ENCODE data around the gene SNTA1. TPM values are rescaled to one million over a fixed set of nuclear protein-coding genes. Genes with fewer than 3 reads are reported as not detected.

Gene SNTA1
- total RNA-seq, 1 donor from 2014 or later, result 7.1 TPM

DNA sequence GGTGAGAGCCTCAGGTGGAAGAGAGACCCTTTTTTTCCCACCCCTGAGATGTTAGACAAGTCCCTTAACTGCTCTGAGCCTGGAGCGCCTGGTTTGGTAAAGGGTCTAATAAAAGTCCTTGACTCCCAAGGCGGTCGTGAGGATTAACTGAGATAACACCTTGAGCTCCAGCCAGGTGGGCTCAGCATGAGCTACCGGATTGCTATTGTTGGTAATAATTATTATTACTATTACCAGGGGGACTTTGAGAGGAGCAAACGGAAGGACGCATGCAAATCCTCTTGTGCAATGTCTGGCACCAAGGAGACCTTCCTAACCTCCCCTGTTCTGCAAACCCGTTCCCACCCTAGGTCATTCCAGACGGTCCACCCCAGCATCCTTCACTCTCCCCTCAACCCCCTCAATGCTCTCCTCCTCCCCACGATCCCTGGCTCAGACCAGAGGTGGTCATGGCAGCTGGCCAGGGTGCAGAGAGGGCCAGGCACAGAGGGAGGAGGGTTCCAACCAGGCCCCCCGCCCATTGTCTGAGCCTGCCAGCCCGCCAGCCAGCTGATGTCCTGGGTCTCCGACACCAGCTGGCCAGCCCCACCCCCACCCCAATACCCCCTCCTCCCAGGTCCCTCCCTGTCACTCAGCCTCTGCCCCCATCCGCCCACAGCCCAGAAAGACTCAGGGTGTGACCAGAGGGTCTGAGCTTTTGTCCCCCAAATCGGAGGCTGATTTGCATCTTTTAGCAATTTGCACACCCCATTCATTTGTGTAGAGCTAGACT, 32.0 kb upstream of the SNTA1 start:
- no peak for DNase-seq (ENCODE audit: low read depth)
- no peak for FAIRE-seq
- Histone ChIP-seq H4K20me1 (ENCODE audit: insufficient read depth, low read length) (no peaks in the 10 kb centered on the region), H3K4me1 (ENCODE audit: insufficient read depth, low read length) (no peaks in the 10 kb centered on the region), H3K4me2 (ENCODE audit: low read length) (no peak overlapping the region), H3K27me3 (ENCODE audit: insufficient read depth, low read length) (peaks cover 25% of the 10 kb centered on the region), H3K36me3 (ENCODE audit: insufficient read depth, low read length) (no peaks in the 10 kb centered on the region), H3K4me3 (ENCODE audit: insufficient read depth, low read depth, low read length) (no peak overlapping the region), H2AFZ (ENCODE audit: low read depth, low read length) (no peak overlapping the region), H3K9ac (ENCODE audit: low read length) (no peak overlapping the region), H3K27ac (ENCODE audit: low read depth, low read length) (no peak overlapping the region), H3K9me3 (ENCODE audit: insufficient read depth, low read depth, low read length) (no peaks in the 10 kb centered on the region), H3K79me2 (ENCODE audit: insufficient read depth, low read length) (no peaks in the 10 kb centered on the region)
- no peak for TF ChIP-seq CTCF (IDR thresholded peaks at IDR 0.05; ENCODE audit: insufficient read depth, low read depth, low read length)
- no peak for TF ChIP-seq EZH2 (IDR thresholded peaks at IDR 0.05; ENCODE audit: insufficient read depth, low read length)
- Mint-ChIP-seq H3K4me3 (ENCODE audit: unreplicated experiment) (no peak overlapping the region), H3K9me3 (ENCODE audit: unreplicated experiment) (no peaks in the 10 kb centered on the region), H3K36me3 (ENCODE audit: low read depth, unreplicated experiment) (no peaks in the 10 kb centered on the region), H3K27me3 (ENCODE audit: low read depth, unreplicated experiment) (peaks cover 30% of the 10 kb centered on the region), H3K27ac (ENCODE audit: unreplicated experiment) (no peak overlapping the region), H3K4me1 (ENCODE audit: low read depth, unreplicated experiment) (no peaks in the 10 kb centered on the region)

DNA sequence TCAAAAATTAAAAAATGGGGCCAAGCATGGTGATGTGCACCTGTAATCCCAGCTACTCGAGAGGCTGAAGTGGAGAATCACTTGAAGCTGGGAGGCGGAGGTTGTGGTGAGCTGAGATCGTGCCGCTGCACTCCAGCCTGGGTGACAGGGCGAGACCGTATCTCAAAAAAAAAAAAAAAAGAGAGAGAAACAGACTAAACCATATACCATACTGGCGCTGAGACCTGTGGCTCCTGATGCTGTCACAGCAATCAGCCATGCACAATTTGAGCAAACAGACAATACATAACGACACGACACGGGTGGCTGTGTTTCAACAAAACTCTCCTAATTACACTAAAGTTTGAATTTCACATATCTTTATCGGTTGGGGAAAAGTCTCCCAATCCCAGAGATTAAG, 31.4 kb upstream of the SNTA1 start:
- Histone ChIP-seq H3K27me3 (ENCODE audit: insufficient read depth, low read length) (peaks cover 26% of the 10 kb centered on the region), H3K9me3 (ENCODE audit: insufficient read depth, low read depth, low read length) (no peaks in the 10 kb centered on the region), H3K27ac (ENCODE audit: low read depth, low read length) (no peak overlapping the region), H3K4me1 (ENCODE audit: insufficient read depth, low read length) (no peaks in the 10 kb centered on the region), H2AFZ (ENCODE audit: low read depth, low read length) (no peak overlapping the region), H3K79me2 (ENCODE audit: insufficient read depth, low read length) (no peaks in the 10 kb centered on the region), H4K20me1 (ENCODE audit: insufficient read depth, low read length) (no peaks in the 10 kb centered on the region), H3K4me2 (ENCODE audit: low read length) (no peak overlapping the region), H3K9ac (ENCODE audit: low read length) (no peak overlapping the region), H3K4me3 (ENCODE audit: insufficient read depth, low read depth, low read length) (no peak overlapping the region), H3K36me3 (ENCODE audit: insufficient read depth, low read length) (no peaks in the 10 kb centered on the region)
- TF ChIP-seq CTCF (IDR thresholded peaks at IDR 0.05; ENCODE audit: insufficient read depth, low read depth, low read length), result no peak
- TF ChIP-seq EZH2 (IDR thresholded peaks at IDR 0.05; ENCODE audit: insufficient read depth, low read length), result no peak
- H3K9me3 Mint-ChIP-seq (ENCODE audit: unreplicated experiment), result no peaks in the 10 kb centered on the region
- no peak overlapping the region for H3K4me3 Mint-ChIP-seq (ENCODE audit: unreplicated experiment)
- FAIRE-seq, result no peak
- no peaks in the 10 kb centered on the region for H3K36me3 Mint-ChIP-seq (ENCODE audit: low read depth, unreplicated experiment)
- DNase-seq (ENCODE audit: low read depth), result no peak
- no peaks in the 10 kb centered on the region for H3K4me1 Mint-ChIP-seq (ENCODE audit: low read depth, unreplicated experiment)
- H3K27me3 Mint-ChIP-seq (ENCODE audit: low read depth, unreplicated experiment), result peaks cover 30% of the 10 kb centered on the region
- H3K27ac Mint-ChIP-seq (ENCODE audit: unreplicated experiment), result no peak overlapping the region

Measured in astrocyte (in vitro differentiated cells and primary cell).